Measurements from ENCODE around the gene CTNND1. TPM values are rescaled to one million over a fixed set of nuclear protein-coding genes. Genes with fewer than 3 reads are reported as not detected.
"Not testable (repeated sequence)": the region's sequence is repeated elsewhere in the genome, so short reads cannot be mapped to it uniquely, and the experiment has no call there.

Gene CTNND1
- total RNA-seq (ENCODE audit: low replicate concordance), result 187 and 253 TPM in 2 replicates
- long read RNA-seq, full-length matches to known transcripts, result 9 of 58 reads
- long read RNA-seq, partial matches to known transcripts, result 18 of 58 reads
- long read RNA-seq, other reads (novel, unspliced or antisense), result 31 of 58 reads

GRCh38 chr11:57761301-57762234, at the start of gene CTNND1:
CTNND1 (plus strand) TSS chr11:57761802; CDS start chr11:57791479, 29,677 bp downstream.
- peak; percentile 18 for TF ChIP-seq CTCF (conservative IDR thresholded peaks at IDR 0.05)
- H3K4me1 Mint-ChIP-seq (ENCODE audit: unreplicated experiment), result peaks cover 21% of the 10 kb centered on the region

GRCh38 chr11:57712256-57713150, 49.1 kb upstream of the CTNND1 start, which contains the start of gene TMX2:
TMX2 (plus strand) TSS chr11:57712593; CDS start chr11:57712619, 26 bp downstream.
- DNase-seq (ENCODE audit: extremely low spot score, unreplicated experiment), result peak; percentile 89
- peaks cover 4% of the 10 kb centered on the region for H3K36me3 Mint-ChIP-seq
- no peaks in the 10 kb centered on the region for H3K9me3 Mint-ChIP-seq
- TF ChIP-seq CTCF (conservative IDR thresholded peaks at IDR 0.05), result no peak
- no peaks in the 10 kb centered on the region for H3K27me3 Mint-ChIP-seq
- H3K27ac Mint-ChIP-seq, result peak within 1 kb of the TSS; percentile 94
- peak within 1 kb of the TSS; percentile 94 for H3K4me3 Mint-ChIP-seq
- peaks cover 20% of the 10 kb centered on the region for H3K4me1 Mint-ChIP-seq (ENCODE audit: unreplicated experiment)

More at GRCh38 chr11:57761301-57762234, at the start of gene CTNND1:
- H3K9me3 Mint-ChIP-seq, result peaks cover 4% of the 10 kb centered on the region
- H3K36me3 Mint-ChIP-seq, result peaks cover 7% of the 10 kb centered on the region
- no peaks in the 10 kb centered on the region for H3K27me3 Mint-ChIP-seq
- DNase-seq (ENCODE audit: extremely low spot score, unreplicated experiment), result peak; percentile 79
- peak within 1 kb of the TSS; percentile 100 for H3K27ac Mint-ChIP-seq
- peak within 1 kb of the TSS; percentile 99 for H3K4me3 Mint-ChIP-seq

GRCh38 chr11:57713835-57714234, 47.8 kb upstream of the CTNND1 start:
- Mint-ChIP-seq H3K9me3 (no peaks in the 10 kb centered on the region), H3K27ac (peak overlapping the region; percentile 94), H3K4me3 (peak overlapping the region; percentile 94), H3K4me1 (ENCODE audit: unreplicated experiment) (peaks cover 17% of the 10 kb centered on the region), H3K36me3 (peaks cover 4% of the 10 kb centered on the region), H3K27me3 (no peaks in the 10 kb centered on the region)
- TF ChIP-seq CTCF (conservative IDR thresholded peaks at IDR 0.05), result no peak
- no peak for DNase-seq (ENCODE audit: extremely low spot score, unreplicated experiment)

GRCh38 chr11:57716726-57717125, 44.9 kb upstream of the CTNND1 start:
- H3K27ac Mint-ChIP-seq; H3K4me3 Mint-ChIP-seq; H3K36me3 Mint-ChIP-seq; H3K27me3 Mint-ChIP-seq; DNase-seq (ENCODE audit: extremely low spot score, unreplicated experiment); H3K9me3 Mint-ChIP-seq: not testable (repeated sequence)
- peaks cover 13% of the 10 kb centered on the region for H3K4me1 Mint-ChIP-seq (ENCODE audit: unreplicated experiment)

- Mint-ChIP-seq H3K36me3 (no peaks in the 10 kb centered on the region), H3K4me1 (ENCODE audit: unreplicated experiment) (no peaks in the 10 kb centered on the region), H3K4me3 (no peak overlapping the region), H3K9me3 (no peaks in the 10 kb centered on the region), H3K27ac (no peak overlapping the region), H3K27me3 (no peaks in the 10 kb centered on the region)
- TF ChIP-seq CTCF (conservative IDR thresholded peaks at IDR 0.05), result no peak
- no peak for DNase-seq (ENCODE audit: extremely low spot score, unreplicated experiment)
Measured at GRCh38 chr11:57727185-57727584, 34.4 kb upstream of the CTNND1 start.

All from type B pancreatic cell (in vitro differentiated cells).